Right ventricle myocardium inferior (tissue), 1 donor: ENCODE results near the gene DNAJC16. TPM values are rescaled to one million over a fixed set of nuclear protein-coding genes. Genes with fewer than 3 reads are reported as not detected.
"Not testable (repeated sequence)": the region's sequence is repeated elsewhere in the genome, so short reads cannot be mapped to it uniquely, and the experiment has no call there.

ENCODE experiments used
- ATAC-seq: fragments of 200-7000 bp; cut with Tn5 transposase; one replicate; pipeline ENCODE4 v1.9.1; 2020; ENCODE audit warnings: mild to moderate bottlenecking, moderate library complexity
- DNase-seq: peaks from one replicate; pipeline ENCODE4 v3.0.0; 2021; ENCODE audit errors: missing footprints
- intact Hi-C: fragments of 100-400 bp; cut with DNase I; formaldehyde crosslinking; loops from one replicate; pipeline ENCODE4 v1.11.0; 2022
- long read RNA-seq: library from polyadenylated mRNA; unstranded; transcript quantifications from one replicate; pipeline ENCODE4 v2.0.0, GENCODE V29; 2021
- total RNA-seq: library from RNA; stranded (reverse); fragmentation: NEBNext Ultra II Directional; extraction: Animal tissue kit (Norgen Biotek cat#: 25700); gene quantifications from one replicate; pipeline ENCODE4 v1.2.1, GENCODE V29; 2021
- donor health status: DM: no; HTN: yes; CAD: no; lungs with severe emphysema.

Gene DNAJC16
- total RNA-seq = 14.6 TPM
- long read RNA-seq = 0 reads

- peak; percentile 98 for DNase-seq
- ATAC-seq = peak; percentile 69
- intact Hi-C loops = loop anchor here (5.0 kb wide), 1 partner anchor 91 kb away; the partner anchor contains the start of gene DDI2
These were observed at the start of gene DNAJC16 for GRCh38 chr1:15526490-15527339. Gene DNAJC16 (plus strand): TSS chr1:15526848. CDS start chr1:15529106, 2,258 bp downstream.

DNA sequence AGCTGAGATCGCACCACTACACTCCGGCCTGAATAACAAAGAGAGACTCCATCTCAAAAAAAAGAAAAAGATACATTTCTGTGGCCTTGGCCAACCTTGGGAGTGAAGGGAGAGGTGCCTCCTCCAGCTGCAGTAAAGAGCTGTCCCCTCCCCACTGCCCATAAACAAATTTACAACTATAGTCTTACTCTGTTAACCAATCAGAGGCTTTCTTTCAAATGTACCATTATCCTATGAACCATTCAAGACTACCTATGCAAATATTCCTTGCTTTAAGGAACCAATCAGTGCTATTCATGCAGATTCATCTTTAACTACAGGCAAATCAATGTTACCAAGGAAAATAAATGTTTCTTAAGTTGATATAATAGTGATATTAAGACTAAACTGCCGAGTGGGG lies 49.7 kb upstream of the DNAJC16 start:
- intact Hi-C loops = no loop called here
- DNase-seq (no peak), ATAC-seq (no peak)

DNA sequence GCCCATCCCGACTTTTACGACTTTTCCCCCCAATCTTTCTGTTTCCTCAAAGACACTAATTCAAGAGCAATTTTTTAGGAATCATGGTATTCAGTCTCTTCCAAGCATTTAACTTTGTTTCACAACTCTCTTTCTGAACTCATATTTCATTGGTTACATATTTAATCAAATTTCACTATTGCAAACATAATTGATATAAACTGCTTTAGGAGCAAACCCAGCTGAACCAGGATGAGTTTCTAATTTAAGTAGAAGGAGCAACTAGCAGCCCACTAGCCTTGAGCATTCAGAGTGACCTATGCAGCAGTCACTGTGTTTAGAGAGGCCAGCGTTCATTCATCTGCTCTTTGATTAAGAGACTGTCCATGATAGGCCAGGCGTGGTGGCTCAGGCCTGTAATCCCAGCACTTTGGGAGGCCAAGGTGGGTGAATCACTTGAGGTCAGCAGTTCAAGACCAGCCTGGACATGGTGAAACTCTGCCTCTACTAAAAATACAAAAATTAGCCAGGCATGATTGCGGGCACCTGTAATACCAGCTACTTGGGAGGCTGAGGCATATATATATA lies 48.9 kb upstream of the DNAJC16 start:
- ATAC-seq (no peak), DNase-seq (no peak)
- intact Hi-C loops = no loop called here

DNA sequence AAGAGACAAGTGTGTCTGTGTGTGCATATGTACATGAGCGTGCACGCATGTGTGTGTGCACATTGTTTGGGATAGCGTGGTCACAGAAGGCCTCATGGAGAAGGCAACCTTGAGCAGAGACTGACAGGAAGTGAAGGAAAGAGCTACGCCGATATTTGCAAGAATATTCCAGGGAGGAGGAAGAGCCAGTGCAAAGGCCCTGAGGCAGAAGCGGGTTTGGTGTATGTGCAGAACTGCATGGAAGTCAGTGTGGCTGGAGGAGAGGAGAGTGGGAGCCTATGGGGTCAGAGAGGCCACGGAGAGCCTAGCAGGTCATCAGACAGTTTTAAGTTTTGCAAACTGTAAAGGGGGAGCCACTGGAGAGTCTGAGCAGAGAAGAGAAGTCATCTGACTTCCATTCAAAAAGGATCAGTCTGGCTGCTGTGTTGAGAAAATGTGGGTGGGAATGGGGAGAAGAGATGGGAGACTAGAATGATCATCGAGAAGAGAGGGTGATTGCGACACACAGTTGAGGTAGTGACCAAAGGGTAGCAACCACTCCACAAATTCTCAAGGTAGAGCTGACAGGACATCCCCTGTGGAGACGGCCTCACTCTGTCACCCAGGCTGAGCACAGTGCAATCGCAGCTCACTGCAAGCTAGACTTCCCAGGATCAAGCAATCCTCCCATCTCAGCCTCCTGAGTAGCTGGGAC lies 46.8 kb upstream of the DNAJC16 start:
- no peak for ATAC-seq
- intact Hi-C loops = no loop called here
- DNase-seq = no peak

DNA sequence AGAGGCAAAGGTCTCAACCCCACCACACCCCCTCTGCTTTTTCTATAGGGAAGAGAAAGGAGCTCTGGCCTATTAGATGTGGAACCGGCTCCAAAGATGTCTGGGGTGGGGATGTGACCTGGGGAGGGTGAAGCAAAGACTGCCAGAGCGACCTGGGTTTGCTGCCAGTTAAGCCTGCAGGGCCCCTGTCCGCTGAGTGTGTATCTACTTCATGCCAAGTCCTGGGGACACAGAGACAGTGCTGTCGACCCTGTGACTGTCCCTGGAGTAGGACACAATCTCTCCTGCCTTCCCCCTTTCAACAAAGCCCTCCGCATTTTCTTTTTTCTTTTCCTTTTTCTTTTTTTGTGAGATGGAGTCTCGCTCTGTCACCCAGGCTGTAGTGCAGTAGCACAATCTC lies 44.2 kb upstream of the DNAJC16 start:
- peak; percentile 53 for ATAC-seq
- intact Hi-C loops, DNase-seq: not testable (repeated sequence)

- ATAC-seq, DNase-seq, intact Hi-C loops: not testable (repeated sequence)
These were observed 43.6 kb upstream of the DNAJC16 start for GRCh38 chr1:15482983-15483543.

GRCh38 chr1:15483971-15484370 lies 42.7 kb upstream of the DNAJC16 start:
- intact Hi-C loops = no loop called here
- DNase-seq (no peak), ATAC-seq (no peak)

DNA sequence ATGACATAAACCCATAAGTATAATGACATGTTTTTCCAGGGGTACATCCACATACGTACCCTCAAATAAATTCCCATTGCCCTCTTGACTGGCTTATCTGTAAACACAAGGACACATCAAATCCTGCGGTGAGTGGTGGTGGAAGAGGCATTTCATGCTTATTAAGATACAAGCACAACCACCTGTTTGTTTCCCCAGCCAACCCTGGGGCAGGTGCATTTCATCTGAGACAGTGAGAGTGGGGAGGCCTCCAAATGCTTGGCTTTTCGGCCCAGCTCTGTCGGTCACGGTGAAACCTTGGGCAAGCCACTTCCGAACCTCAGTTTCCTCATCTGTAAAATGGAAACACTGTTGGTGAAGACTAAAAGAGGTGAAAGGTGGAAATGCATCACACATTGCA lies 42.2 kb upstream of the DNAJC16 start:
- intact Hi-C loops = not testable (repeated sequence)

DNA sequence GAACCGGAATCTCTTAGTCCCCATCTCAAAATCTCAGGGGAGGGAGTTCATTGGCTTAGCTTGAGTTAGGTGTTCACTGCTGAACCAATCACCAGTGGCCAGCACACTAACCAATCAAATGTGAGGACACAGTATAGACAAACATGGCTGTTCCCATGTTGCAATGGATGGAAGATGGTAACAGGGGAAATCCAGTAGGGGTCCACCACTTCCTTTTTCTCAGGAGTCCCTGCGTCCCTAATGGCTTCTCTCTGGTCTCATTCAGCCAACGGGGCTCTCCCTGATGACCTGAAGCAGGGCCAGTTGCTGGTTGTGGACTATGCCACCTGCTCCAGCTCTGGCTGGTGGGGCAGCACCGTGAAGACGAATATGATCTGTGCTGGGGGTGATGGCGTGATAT lies 41.0 kb upstream of the DNAJC16 start:
- DNase-seq = no peak
- intact Hi-C loops = no loop called here
- ATAC-seq = no peak

More for the DNA sequence above, 42.2 kb upstream of the DNAJC16 start:
- not testable (repeated sequence) for ATAC-seq, DNase-seq

DNA sequence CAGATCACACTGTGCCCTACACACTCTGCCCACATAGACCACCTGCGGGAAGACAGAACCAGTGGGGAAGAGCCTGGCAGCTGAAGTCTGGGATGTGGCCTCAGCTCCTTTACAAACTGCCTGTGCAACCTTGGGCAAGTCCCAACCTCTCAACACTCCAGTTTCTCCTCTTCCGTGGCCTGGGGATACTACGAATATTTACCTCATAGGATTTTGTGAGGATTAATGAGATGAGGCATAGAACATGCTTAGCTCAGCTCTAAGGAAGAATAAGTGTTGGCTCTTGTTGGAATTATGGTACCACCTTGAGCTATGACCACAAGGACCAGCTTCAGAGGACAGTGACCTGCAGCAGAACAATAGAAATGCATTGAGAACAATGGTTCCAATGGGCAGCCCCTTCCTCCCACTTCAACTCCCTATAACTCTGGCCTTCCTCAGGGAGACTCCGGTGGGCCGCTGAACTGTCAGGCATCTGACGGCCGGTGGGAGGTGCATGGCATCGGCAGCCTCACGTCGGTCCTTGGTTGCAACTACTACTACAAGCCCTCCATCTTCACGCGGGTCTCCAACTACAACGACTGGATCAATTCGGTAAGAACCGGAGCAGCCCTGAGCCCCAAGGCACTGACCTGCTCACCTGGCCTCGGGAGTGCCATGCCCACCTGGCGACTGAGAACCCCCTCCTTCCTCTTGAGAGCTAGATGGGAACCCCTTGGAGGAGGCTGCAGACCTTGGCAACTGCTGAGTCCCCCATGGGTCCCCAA lies 39.6 kb upstream of the DNAJC16 start:
- ATAC-seq, DNase-seq, intact Hi-C loops: not testable (repeated sequence)

- DNase-seq = no peak
- intact Hi-C loops = no loop called here
- ATAC-seq = no peak
These were observed 38.3 kb upstream of the DNAJC16 start for GRCh38 chr1:15488371-15488770.

DNA sequence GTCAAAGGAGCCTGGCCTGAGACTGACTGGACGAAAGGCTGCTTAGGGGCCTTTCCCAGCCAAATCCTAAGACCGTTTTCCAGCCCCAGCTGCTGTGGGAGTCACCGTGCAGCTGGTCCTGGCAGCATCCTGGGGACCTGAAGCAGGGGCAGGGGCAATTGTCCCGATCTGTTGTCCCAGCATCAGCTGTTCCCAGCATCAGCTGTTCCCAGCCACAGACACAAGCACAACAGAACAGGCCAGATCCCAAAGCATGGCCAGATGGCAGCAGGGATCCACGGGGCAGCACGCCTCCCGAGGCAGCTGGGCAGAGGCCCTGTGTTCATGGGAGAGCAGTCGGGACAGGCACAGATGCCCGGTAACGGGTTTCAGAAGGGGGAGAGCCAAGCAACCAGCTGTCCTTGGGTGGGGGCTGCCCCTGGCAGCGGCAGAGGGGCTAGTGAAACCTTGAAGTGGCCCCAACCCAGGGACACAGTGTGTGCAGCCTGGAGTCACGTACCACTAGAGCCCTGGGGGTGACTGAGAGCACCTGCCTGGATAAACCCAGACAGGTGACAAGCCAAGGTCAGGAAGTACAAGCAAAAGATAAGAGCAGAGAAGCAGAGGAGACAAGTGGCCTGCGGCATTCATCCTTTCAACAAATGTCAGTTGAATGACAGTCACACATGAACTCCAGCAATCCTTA lies 37.5 kb upstream of the DNAJC16 start:
- ATAC-seq = peak; percentile 26
- intact Hi-C loops = no loop called here
- no peak for DNase-seq

- ATAC-seq, DNase-seq, intact Hi-C loops: not testable (repeated sequence)
These were observed 35.6 kb upstream of the DNAJC16 start for GRCh38 chr1:15491010-15491409.

DNA sequence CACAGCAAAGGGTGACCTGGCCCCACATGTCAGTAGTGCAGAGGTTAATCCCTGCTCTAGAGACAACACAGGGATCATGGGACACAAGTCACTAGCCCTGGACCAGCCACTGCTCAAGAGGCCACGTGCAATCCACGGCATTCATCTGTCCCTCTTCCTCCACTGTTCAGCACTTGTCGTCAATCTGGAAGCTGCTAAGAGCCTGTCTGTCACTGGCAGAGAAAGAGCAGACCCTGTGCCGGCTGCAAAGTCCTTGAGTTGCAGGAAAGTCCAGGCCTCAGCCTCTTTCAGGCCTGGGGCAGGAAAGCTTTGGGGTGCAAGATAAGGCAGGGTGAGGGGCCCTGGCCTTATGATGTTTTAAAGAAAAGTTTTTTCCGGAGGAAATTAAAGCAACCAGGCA lies 34.1 kb upstream of the DNAJC16 start:
- DNase-seq (peak; percentile 70), ATAC-seq (peak; percentile 89)
- intact Hi-C loops = no loop called here

GRCh38 chr1:15493869-15494390 lies 32.7 kb upstream of the DNAJC16 start:
- ATAC-seq (no peak), DNase-seq (no peak)
- intact Hi-C loops = no loop called here

DNA sequence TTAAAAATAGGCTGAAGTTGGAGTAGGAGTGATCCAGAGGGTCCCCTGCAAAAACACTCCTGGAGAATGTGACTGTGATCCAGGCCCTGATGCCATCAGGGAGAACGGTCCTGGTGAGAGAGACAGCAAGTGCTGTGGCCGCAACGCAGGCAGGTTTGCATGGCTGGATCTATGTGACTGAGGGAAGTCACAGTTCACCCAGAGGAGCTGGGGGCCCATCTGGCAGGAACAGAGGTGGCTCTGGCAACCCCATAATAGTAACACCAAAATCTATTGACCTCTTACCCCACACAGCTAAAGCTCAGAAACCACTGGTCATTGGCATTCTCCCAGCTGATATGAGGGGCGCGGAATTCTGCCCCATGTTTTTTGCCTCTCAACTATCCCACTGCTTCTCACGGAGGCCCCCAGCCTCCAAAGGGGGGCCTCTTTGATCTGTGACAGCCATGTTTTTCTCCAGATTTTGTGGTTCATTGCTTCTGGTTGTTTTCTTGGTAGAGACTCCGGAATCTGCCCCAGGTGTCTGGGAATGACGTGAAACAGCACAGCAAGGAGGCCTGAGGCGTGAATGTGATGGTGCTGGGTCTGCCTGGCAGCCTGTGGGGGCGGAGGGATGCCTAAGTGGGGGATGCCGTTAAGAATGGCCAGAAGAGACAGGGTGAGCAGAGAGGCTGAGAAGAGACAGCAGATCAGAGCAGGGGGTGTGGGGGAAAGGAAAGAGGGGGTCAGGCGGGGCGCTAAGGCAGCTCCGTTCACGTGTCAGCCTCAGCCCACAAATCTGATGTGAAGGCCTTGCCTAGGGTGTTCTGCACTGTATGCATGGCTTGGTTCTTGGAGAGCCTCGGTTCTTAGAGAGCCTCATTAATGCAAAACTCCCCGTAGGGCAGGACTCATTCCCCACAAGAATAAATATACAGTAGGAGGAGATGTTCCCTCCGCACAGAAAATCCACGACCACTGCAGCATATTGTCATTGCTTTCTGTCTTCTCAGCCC lies 26.2 kb upstream of the DNAJC16 start:
- DNase-seq (no peak), ATAC-seq (no peak)
- intact Hi-C loops = loop anchor here (5.0 kb wide), 2 partner anchors 68 to 178 kb away; no protein-coding TSS in a partner anchor
